Stimulated activated CD8-positive, alpha-beta memory T cell treated with anti-CD3 and anti-CD28 coated beads, Interleukin-7, amount 100 ng/mL, for 24 hours (primary cell): ENCODE results near the gene TP53I11.

Experiments
- DNase-seq: peaks from one replicate; pipeline ENCODE4 v3.0.0-alpha.2; 2020; ENCODE audit warnings: low read depth

Gene TP53I11

DNA sequence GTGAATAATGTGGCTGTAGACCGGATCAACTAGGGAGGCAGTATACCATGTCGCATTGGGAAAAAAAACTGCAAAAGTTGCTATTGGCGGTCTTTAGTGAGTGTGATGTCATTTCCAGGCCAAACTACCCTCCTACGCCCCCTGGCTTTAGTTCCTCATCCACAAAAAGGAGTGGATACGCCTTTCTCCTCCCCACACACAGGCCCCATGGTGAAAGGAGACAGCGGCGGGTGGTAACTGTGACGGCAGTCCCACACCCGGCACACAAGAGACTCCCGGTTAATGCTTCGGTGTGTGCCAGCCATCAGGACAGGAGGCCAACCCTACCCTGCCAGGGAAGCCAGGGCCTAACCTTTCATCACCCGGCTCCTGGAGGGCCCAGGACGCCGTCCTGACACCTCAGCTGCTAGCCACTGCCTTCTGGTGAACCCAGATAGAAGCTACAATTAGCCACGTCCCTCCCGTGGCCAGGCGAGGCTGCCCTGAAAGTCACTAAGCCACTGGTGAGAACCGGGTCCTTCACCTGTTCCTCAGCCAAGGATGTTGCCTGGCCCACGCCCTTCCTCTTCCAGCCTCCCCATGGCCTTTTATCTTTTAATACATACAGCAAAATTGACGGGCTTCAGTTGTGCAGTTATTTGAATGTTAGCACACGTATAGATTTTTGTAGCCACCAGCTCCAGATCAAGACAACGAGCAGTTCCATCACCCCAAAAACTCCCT lies 10.8 kb downstream of the TP53I11 start:
- DNase-seq: no peak

- no peak for DNase-seq
Measured at GRCh38 chr11:44938066-44938691, 12.5 kb downstream of the TP53I11 start.

- DNase-seq: no peak
Measured at GRCh38 chr11:44936951-44937543, 13.6 kb downstream of the TP53I11 start.

DNA sequence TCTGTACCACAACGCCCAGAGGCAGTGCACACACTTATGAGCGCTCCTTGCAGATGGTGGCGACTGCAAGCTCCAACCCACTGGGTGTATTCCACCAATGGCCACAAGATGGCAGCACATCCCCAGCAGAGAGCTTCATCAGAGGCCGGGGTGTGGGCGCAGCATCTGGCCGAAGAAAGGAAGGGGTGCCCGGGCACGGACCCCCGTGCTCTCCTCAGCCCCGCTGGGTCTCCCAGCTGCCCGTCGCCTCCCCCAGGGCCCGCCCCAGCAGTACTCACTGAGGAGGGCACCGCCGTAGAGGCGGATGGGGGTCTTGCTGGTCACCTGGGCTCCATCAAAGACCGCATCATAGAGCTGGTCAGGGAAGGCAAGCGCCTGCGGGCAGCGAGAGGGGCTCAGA lies 14.2 kb downstream of the TP53I11 start:
- peak; percentile 76 for DNase-seq

GRCh38 chr11:44934735-44935250 lies 15.9 kb downstream of the TP53I11 start:
- DNase-seq: no peak

GRCh38 chr11:44934110-44934509 lies 16.6 kb downstream of the TP53I11 start:
- no peak for DNase-seq

DNA sequence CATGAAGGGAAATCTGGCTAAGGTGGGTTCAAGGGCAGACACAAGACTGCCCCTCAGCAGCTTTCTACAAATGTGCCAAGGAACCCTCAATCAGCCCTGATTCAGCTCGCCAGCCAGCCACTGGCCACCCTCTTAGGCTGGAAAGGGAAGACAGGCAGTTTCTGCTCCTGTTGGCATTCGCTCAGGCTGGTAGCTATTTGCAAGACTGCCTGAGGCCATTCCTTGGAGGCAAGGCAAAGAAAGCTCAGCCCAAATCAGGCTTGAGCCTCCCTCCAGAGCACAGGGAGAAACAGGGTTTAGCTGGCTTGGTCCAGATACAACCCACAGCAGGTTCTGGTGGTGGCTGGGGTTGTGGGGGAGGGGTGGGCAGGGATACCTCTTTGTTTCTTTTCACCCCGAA lies 19.2 kb downstream of the TP53I11 start:
- DNase-seq: no peak

DNA sequence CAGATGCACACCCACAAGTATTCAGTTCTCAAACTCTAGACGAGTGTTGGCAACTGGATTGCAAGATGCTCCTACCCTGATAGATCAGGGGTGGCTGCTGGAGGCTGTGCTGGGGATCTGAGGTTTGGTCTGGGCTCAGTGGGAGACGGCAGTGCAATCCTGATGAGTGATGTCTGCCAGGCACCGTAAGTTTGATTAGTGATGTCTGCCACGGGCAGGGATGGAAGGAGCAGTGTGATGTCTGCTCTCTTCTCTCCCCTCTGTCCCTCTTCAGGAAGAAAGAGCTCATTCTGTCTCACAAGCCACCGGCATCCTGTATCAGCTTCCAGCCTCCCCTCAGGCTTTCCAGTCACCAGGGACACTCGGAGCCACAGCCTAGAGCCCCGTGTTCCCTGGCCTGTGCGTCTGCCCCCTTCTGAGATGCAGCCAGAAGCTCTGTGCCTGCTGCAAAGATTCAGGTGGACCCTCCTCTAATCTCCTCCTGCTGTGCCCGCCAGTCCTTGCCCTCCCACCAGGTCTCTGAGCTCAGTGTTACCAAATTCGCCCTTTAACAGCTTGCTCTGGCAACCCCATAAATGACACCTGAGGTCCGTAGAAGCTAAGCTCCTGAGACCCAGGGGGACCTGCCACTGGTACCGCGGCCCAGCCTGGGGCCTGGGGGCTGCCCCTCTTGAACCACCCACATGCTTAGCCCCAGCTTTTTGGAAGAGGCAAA lies 19.9 kb downstream of the TP53I11 start:
- DNase-seq: no peak

- no peak for DNase-seq
Measured at GRCh38 chr11:44928816-44929215, 21.9 kb downstream of the TP53I11 start.

DNA sequence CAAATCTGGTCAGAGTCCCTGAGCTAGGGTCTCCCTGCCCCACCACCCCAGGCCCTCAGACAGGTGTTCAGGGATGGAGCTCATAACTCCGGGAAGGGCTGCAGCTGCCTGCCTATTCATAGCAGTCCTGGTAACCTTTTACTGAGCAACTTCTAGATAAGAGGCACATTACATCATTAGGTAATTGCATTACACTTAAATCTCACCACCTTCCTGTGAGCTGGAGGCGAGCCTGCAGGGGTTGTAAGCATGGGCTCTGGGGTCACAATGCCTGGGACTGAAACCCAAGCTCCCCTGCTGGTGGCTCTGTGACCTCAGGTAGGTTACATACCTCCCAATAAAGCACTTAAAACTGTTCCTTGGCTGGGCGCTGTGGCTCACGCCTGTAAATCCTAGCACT lies 22.5 kb downstream of the TP53I11 start:
- no peak for DNase-seq

GRCh38 chr11:44927174-44927661 lies 23.5 kb downstream of the TP53I11 start:
- DNase-seq: peak; percentile 25

GRCh38 chr11:44926036-44926435 lies 24.6 kb downstream of the TP53I11 start:
- no peak for DNase-seq

DNA sequence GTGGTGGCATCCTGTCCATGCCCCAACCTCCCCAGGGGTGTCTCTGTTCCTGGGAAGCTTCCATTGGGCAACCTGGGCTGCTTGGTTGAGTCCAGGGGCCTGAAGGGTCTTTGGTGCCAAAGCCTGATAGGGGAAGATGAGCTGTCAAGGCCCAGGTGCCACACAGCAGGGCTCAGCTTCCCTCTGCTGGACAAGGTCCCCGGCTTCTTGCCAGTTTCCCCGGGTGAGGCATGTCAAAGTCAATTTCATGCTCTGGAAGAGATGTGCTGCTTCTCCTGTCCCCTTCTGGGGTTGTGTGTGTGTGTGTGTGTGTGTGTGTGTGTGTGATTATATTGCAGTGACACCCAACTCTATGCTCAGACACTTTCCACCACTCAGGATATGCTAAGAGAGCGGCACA lies 26.9 kb downstream of the TP53I11 start:
- no peak for DNase-seq

- DNase-seq: no peak
Measured at GRCh38 chr11:44923115-44923514, 27.6 kb downstream of the TP53I11 start.

GRCh38 chr11:44920451-44920850 lies 30.2 kb downstream of the TP53I11 start:
- DNase-seq: no peak

GRCh38 chr11:44917741-44918140 lies 32.9 kb downstream of the TP53I11 start:
- no peak for DNase-seq

- no peak for DNase-seq
Measured at GRCh38 chr11:44916801-44917385, 33.8 kb downstream of the TP53I11 start.

DNA sequence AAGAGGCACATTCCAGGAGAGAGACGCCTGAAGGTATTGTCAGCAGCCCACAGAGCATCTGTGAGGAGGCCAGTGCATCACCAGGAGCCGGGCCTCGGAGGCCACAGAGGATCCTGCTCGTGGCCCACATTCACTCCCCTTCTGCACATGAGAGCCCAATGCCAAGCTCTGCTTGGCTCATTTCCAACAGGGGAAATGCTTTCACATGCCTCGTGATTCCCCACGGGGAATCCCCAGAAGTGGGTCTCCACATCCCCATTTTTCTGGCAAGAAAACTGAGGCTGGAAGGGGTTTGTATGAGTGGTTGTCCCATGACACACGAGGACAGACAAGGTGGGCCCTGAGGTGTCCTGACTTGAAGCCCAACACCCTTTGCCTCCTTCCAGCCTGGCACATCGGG lies 34.4 kb downstream of the TP53I11 start:
- DNase-seq: no peak

DNA sequence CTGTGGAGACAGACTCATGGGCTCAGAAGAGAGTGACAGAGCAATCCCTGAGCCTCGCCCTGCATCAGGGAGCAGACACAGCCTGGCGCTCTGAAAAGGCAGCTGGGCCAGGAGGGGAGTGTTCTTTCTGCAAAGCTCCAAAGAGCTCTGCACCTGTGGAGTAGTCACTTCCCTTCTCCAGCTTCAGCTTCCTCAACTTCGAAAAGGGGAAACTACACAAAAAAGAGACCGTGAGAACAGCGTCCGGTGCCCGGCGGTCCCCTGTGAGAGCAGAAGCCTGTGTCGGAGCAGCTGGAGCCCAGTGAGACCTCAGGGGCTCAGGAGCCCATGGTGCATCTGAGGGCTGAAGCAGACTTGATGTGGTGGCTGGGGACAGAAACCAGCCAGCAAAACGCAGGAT lies 35.1 kb downstream of the TP53I11 start:
- DNase-seq: no peak

DNA sequence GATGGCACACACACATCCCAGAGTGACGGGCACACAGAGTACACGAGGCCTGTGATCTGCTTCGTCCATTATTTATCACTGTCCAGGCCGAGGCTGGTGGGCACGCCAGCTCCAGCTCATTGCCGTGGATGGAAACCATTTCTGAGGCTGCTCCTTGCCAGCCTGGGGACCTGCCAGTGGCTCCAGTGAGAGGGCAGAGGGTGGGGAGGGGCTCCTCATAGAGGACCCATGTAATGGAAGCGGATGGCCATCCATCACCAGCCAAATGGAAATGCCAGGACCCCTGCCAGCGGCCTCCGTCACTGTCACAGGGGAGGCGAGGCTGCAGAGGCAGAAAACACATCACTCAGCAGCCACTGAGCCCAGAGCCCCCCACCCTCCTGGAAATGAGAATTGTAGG lies 35.7 kb downstream of the TP53I11 start:
- DNase-seq: no peak

- no peak for DNase-seq
Measured at GRCh38 chr11:44914105-44914504, 36.6 kb downstream of the TP53I11 start.

GRCh38 chr11:44913502-44913901 lies 37.2 kb downstream of the TP53I11 start:
- DNase-seq: no peak
